Measurements from ENCODE around the gene CD44.

The CD44 gene

DNA sequence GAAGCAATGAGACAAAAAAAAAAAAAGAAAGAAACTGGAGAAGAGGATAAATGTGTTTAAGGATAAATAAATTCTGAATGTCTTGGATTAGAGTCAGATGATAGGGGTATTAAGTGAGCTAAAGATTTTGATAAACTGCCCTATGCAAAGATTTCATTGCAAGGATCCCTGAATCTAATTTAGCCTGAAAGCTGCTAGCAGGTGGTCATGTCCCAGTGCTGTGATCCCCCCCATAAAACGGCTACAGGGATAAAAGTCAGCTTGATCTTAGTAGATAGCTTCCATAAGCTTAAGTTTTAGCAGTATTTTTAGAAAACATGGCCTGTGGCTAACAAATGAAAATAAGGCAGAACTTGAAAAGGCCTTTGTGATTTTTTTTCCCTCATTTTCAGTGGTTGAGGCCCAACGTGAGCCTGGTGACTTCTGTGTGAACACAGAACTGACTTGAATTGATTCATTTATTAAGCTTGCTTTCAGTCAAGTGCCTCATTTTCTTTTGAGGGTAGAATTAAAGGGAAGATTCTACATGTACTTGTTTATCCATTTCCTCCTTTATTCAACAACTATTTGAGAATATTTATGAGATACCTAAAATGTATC, 44.5 kb downstream of the CD44 start:
- no peaks in the 10 kb centered on the region for H3K9me3 Mint-ChIP-seq
- no peak overlapping the region for H3K4me3 Mint-ChIP-seq
- peak overlapping the region; percentile 51 for H3K27ac Mint-ChIP-seq
- DNase-seq (ENCODE audit: low spot score in 2 of 2) (no peak), ATAC-seq (no peak)
- H3K4me1 Mint-ChIP-seq = peaks cover 61% of the 10 kb centered on the region
- peaks cover 99% of the 10 kb centered on the region for H3K36me3 Mint-ChIP-seq

DNA sequence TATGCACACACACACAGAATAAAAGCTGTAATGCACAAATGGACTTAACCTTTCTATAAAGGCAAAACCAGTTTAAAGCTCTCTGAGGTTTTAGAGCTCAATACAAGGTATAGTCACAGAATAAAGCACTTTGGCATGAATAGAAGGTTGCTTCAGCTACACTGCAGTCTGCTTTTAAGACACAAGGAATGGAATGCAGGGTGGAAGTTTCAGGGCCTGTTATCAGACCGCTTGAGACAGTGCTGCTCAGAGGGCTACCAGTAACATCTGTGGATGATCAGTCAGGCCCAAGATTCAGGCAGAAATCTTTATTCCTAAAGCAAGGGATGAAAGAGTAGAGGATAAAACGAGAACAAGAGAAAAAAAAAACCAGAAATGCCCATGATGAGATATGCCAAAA, 46.7 kb downstream of the CD44 start:
- Mint-ChIP-seq H3K27ac (peak overlapping the region; percentile 24), H3K4me1 (peaks cover 51% of the 10 kb centered on the region), H3K36me3 (peaks cover 99% of the 10 kb centered on the region), H3K9me3 (no peaks in the 10 kb centered on the region), H3K4me3 (no peak overlapping the region)
- no peak for ATAC-seq
- no peak for DNase-seq (ENCODE audit: low spot score in 2 of 2)

DNA sequence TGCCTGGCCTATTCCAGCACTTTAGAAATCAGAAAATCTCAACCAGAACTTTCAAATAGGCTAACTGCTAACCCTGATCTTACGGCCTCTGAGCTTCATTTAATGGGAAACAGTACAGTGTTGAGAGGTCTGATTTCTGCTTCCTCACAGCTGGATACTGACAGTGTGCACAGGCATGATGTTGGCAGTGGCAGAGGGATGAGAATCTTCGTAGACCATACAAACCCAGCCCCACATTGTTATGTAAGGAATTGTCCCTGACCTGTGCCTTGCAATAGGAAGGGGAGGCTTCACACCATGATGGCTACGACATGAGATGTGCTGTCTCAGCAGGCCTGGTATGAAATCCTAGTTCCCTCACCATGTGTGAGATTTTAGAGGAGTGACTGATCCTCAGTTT, 49.0 kb downstream of the CD44 start:
- Mint-ChIP-seq H3K27ac (peak overlapping the region; percentile 45), H3K36me3 (peaks cover 100% of the 10 kb centered on the region)
- ATAC-seq = no peak

DNA sequence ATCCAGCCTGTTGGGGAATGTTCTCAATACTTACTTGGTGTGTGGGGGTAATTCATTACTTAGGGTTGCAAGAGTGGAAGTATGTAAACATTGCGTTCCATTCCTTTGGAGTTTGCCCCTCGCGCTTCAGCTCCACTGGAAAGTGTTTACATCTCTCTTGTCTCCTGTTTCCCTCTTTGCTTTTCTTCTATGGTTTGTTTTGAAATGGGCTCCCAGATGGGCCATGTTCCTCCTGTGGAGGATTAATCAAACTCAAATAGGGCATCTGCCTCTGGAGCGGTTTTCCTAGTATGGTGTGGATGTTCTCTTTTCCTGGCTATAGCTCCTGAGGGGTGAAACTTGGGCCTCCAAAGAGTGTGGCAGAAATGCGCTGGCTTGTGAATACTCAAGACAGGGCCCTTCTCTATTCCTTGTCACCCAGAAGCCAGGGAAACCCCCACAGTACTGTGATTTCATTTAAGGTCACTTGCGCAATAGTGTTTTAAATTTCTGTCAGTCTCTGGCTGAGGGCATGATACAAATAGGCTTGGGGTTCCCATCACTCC, 51.9 kb downstream of the CD44 start:
- ATAC-seq = peak; percentile 57
- no peaks in the 10 kb centered on the region for H3K9me3 Mint-ChIP-seq
- peaks cover 42% of the 10 kb centered on the region for H3K4me1 Mint-ChIP-seq
- H3K27ac Mint-ChIP-seq = peak overlapping the region; percentile 76
- DNase-seq (ENCODE audit: low spot score in 2 of 2) = no peak
- H3K36me3 Mint-ChIP-seq = peaks cover 100% of the 10 kb centered on the region
- H3K4me3 Mint-ChIP-seq = no peak overlapping the region

More for the DNA sequence above, 49.0 kb downstream of the CD44 start:
- no peak for DNase-seq (ENCODE audit: low spot score in 2 of 2)
- Mint-ChIP-seq H3K4me1 (peaks cover 49% of the 10 kb centered on the region), H3K9me3 (no peaks in the 10 kb centered on the region), H3K4me3 (no peak overlapping the region)

DNA sequence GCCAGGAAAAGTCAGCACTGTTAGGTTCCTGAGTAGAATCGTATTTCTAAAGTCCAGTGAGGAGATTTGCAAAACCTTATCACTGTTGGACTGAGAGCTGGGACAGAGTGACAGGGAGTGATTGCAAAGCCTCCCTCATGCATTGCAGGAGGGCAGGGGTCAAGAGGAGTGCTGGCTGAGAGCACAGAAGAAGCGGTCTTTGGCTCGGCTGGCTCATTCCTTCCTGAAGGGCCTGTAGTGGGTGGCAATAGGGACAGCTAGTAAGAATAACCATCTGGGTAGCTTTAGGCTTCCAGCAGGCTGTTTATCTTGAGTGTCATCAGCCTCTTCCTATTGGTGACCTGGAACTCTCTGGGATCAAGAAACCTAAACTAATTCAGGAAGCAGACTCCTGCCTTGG, 53.4 kb downstream of the CD44 start:
- peak overlapping the region; percentile 71 for H3K27ac Mint-ChIP-seq
- no peak for ATAC-seq
- H3K36me3 Mint-ChIP-seq = peaks cover 100% of the 10 kb centered on the region
- peaks cover 43% of the 10 kb centered on the region for H3K4me1 Mint-ChIP-seq
- no peaks in the 10 kb centered on the region for H3K9me3 Mint-ChIP-seq
- no peak overlapping the region for H3K4me3 Mint-ChIP-seq
- DNase-seq (ENCODE audit: low spot score in 2 of 2) = no peak

DNA sequence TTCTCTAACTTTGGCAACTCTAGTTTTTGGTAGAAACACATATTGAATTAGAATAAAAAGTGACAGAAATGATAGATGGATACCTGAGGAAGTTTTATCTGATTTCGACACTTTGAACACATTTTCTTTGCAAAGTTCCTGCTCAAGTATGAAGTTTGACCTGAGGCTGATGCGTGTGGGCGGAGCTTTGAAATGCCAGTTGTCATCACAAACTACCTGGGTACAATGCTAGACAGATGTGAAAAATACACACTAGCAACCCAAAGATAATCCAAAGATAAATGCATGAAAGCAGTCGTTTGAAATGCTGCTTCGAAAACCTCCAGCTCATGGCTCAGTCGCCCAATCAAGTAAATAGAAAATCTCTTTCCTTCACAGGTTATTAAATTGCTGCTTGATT, 54.8 kb downstream of the CD44 start:
- peaks cover 49% of the 10 kb centered on the region for H3K4me1 Mint-ChIP-seq
- no peak for ATAC-seq
- H3K9me3 Mint-ChIP-seq = no peaks in the 10 kb centered on the region
- peak overlapping the region; percentile 71 for H3K27ac Mint-ChIP-seq
- DNase-seq (ENCODE audit: low spot score in 2 of 2) = no peak
- H3K36me3 Mint-ChIP-seq = peaks cover 100% of the 10 kb centered on the region
- no peak overlapping the region for H3K4me3 Mint-ChIP-seq

DNA sequence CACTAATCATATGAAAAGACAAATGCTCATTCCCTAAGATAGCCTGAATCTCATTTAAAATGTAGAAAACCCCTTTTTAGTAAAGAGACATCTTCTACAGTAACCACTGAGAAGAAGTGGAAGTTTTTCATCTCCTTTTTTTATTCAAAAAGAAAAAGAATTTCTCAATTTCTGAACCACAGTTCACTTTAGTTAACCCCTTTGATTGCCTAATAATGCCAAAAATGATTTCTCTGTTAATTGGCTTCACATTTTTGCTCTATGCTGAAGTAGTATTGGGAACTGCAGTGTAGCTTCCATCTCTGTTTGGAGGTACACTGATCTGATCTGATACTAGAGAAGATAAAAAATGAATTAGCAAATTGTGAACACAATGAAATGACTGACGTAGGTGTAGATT, 58.3 kb downstream of the CD44 start:
- DNase-seq (ENCODE audit: low spot score in 2 of 2) = no peak
- peaks cover 45% of the 10 kb centered on the region for H3K4me1 Mint-ChIP-seq
- H3K4me3 Mint-ChIP-seq = no peak overlapping the region
- ATAC-seq = no peak
- H3K27ac Mint-ChIP-seq = peak overlapping the region; percentile 78
- no peaks in the 10 kb centered on the region for H3K9me3 Mint-ChIP-seq
- peaks cover 100% of the 10 kb centered on the region for H3K36me3 Mint-ChIP-seq

DNA sequence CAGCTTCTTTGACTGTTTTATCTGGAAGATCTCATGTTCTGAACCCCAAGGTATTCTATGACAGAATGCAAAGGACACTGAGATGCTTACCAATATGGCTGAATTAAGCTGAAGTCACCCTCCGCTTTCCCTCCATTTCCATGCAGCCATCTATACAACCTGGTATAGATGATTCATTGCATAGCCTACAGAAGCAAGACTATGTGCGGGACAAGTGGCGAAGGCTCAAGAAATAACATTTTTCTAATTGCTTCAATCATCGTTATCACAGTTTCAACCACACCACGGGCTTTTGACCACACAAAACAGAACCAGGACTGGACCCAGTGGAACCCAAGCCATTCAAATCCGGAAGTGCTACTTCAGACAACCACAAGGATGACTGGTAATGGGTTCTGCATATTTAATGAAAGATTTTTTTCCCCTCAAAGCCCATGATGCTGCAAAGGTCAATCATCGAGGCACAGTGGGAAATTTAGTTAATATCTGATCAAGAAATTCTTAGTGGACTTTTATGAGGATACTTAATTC, 61.9 kb downstream of the CD44 start:
- DNase-seq (ENCODE audit: low spot score in 2 of 2) = no peak
- H3K36me3 Mint-ChIP-seq = peaks cover 100% of the 10 kb centered on the region
- H3K27ac Mint-ChIP-seq = peak overlapping the region; percentile 72
- H3K4me3 Mint-ChIP-seq = no peak overlapping the region
- H3K4me1 Mint-ChIP-seq = peaks cover 42% of the 10 kb centered on the region
- no peak for ATAC-seq
- no peaks in the 10 kb centered on the region for H3K9me3 Mint-ChIP-seq

DNA sequence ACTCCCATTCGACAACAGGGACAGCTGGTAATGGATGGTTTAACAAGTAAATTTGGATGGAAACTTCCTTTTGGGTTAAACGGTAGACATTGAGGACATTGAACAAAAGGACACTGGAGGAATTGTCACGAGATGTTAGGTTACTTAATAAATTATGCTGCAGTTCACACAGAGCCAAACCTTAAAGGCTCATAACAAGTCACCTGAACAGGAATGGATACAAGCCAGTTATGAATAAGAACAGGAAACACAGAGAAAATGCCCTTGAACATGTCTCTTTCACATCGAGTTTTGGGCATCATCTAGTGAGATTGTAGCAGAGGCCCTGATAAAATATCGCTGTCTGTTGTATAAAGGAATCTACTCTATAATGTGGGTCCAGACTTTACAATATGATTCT, 65.6 kb downstream of the CD44 start:
- Mint-ChIP-seq H3K27ac (peak overlapping the region; percentile 74), H3K36me3 (peaks cover 100% of the 10 kb centered on the region), H3K4me3 (no peak overlapping the region), H3K4me1 (peaks cover 30% of the 10 kb centered on the region), H3K9me3 (no peaks in the 10 kb centered on the region)
- no peak for DNase-seq (ENCODE audit: low spot score in 2 of 2)
- no peak for ATAC-seq

DNA sequence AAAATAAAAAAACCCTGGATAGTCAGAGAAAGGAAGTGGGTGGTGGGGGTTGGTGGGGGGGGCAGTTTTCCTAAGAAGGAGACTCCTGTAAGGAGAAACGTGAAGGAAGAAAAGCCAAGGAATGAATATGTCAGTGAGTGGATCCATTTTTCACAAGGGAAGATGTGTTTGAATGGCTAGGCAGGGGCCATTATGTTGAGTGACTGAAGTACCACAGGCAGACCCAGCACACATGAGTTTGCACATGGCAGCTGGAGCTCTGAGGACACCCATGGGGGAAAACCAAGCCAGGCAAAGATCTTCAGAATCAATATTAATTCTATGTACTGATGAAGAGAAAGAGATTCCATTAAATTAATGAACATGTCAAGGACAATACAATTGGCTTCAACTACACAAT, 67.6 kb downstream of the CD44 start:
- Mint-ChIP-seq H3K27ac (peak overlapping the region; percentile 23), H3K4me1 (peaks cover 16% of the 10 kb centered on the region), H3K36me3 (peaks cover 100% of the 10 kb centered on the region), H3K4me3 (no peak overlapping the region), H3K9me3 (no peaks in the 10 kb centered on the region)
- ATAC-seq (no peak), DNase-seq (ENCODE audit: low spot score in 2 of 2) (no peak)

DNA sequence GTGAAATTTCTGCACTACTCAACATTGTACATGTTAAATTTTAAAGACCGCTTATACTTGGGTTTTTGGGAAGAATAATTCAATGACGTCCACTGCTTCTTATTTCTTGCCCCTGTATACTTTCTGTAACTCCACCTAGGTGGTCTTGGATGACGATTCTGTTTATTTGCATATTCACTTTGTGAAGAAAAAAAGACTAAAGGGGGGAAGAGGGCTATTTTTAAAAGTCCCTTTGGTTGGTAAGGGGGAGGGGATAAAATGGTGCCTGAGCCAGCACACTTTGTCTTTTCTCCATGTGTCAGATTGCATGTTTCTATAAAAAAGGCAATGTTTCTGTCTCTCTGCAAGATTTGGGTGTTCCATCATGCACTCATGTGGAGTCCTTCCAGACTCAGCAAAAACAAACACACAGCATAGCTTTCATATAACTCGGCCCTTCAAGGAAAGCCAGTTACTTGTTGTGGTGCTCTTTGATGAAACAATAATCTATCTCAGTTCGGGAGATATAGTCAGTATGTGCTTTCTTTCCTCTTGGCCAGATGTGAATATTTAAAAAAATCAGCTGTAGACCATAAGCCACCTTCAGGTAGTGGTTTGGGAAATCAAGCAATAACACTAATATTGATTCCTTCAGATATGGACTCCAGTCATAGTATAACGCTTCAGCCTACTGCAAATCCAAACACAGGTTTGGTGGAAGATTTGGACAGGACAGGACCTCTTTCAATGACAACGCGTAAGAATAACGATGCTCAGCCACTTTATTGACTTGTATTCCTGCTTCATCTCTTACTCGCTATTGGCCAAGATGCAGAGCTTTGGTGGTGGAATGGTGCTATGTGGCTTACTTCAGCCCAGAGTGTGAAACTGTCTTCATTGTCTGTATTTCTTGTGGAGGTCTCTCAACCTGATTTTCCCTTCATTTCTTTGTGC, 68.8 kb downstream of the CD44 start:
- no peak overlapping the region for H3K4me3 Mint-ChIP-seq
- no peaks in the 10 kb centered on the region for H3K9me3 Mint-ChIP-seq
- no peak for DNase-seq (ENCODE audit: low spot score in 2 of 2)
- H3K36me3 Mint-ChIP-seq = peaks cover 100% of the 10 kb centered on the region
- no peak for ATAC-seq
- peak overlapping the region; percentile 23 for H3K27ac Mint-ChIP-seq
- peaks cover 7% of the 10 kb centered on the region for H3K4me1 Mint-ChIP-seq

DNA sequence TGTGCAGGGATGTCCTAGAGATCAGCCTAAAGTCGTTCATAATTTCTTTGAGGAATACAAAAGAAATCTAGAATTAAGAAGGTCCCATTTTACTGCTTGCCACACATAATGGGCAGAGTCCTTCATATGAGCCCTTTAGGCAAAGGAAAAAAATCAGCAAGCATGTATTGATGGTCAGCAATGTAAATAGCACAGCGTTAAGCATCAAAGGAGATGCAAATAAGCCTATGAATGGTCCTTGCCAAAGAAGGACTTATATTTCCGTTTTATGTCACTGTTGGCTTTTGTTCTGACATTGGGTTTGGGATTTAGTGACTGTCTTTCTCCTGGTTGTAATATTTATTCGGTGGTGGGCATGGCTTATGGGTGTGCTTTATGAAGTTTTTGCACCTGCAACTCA, 69.8 kb downstream of the CD44 start:
- ATAC-seq (no peak), DNase-seq (ENCODE audit: low spot score in 2 of 2) (no peak)
- peaks cover 13% of the 10 kb centered on the region for H3K4me1 Mint-ChIP-seq
- H3K36me3 Mint-ChIP-seq = peaks cover 100% of the 10 kb centered on the region
- no peak overlapping the region for H3K27ac Mint-ChIP-seq
- H3K4me3 Mint-ChIP-seq = no peak overlapping the region
- H3K9me3 Mint-ChIP-seq = no peaks in the 10 kb centered on the region

DNA sequence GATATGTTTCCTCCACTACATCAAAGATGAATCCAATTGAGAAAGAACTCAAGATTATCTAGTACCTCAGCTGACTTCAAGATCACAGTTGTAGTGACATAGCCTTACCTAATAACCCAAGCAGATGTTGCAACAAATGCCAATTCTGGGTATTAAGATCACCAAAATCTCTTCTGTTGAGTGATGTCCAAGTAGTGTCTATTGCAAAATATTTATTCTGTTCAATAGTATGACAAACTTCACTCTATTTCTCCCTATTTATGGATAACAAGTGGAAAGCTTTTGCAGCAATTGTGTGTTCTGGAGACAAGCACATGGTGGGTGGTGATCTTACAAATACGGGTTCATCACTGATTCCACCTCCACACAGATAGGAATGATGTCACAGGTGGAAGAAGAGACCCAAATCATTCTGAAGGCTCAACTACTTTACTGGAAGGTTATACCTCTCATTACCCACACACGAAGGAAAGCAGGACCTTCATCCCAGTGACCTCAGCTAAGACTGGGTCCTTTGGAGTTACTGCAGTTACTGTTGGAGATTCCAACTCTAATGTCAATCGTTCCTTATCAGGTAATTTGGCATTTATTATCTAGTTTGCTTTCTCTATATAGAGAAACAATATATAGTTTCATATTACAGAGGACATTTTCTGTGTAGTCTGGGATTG, 72.0 kb downstream of the CD44 start:
- ATAC-seq (no peak), DNase-seq (ENCODE audit: low spot score in 2 of 2) (no peak)
- no peaks in the 10 kb centered on the region for H3K9me3 Mint-ChIP-seq
- peaks cover 100% of the 10 kb centered on the region for H3K36me3 Mint-ChIP-seq
- H3K27ac Mint-ChIP-seq = no peak overlapping the region
- H3K4me3 Mint-ChIP-seq = no peak overlapping the region
- H3K4me1 Mint-ChIP-seq = peaks cover 27% of the 10 kb centered on the region

DNA sequence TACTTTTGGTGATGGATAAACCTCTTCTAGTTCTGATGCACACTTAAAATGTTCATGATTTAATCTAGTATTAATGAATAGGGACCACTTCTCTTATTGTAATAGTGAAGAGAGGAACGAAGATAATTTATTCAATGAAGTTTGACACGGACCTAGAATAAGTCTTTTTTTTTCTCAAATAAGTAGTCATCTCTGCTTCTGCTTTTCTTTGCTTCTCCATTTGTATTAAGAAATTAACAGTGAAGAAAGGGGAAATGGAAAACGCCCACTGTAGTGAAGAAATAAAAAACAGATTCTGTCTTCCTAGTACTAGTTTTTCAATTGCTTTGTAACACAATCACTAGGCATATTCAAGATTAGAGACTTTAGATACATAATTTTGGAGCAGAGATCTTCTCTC, 73.0 kb downstream of the CD44 start:
- Mint-ChIP-seq H3K4me3 (no peak overlapping the region), H3K27ac (no peak overlapping the region), H3K36me3 (peaks cover 100% of the 10 kb centered on the region), H3K4me1 (peaks cover 36% of the 10 kb centered on the region), H3K9me3 (no peaks in the 10 kb centered on the region)
- no peak for ATAC-seq
- no peak for DNase-seq (ENCODE audit: low spot score in 2 of 2)

DNA sequence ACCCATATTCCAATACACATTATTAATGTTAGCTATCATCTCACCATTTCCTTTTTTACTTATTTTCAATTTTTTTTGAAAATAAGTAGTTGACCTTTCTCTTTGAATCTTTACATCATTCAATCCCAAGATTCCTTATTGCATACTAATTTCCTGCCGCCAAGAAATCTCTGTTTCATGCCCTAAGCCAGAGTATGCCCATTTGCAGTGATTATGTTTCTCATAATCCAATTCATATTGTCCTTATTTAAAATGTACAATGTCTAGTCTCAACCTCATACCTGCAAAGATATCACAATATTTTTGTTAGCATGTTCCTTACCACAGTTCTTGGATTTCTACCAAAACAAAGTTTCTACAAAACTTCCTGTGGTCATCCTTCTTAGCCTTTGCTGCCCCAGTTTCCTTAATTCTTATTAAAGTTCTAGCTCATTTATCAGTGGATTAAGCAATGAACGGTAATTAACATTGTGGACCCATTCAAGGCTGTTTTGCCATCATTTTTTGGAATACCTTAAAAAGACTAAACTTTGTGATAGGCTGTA, 75.3 kb downstream of the CD44 start:
- Mint-ChIP-seq H3K4me3 (no peak overlapping the region), H3K9me3 (no peaks in the 10 kb centered on the region), H3K36me3 (peaks cover 100% of the 10 kb centered on the region), H3K4me1 (peaks cover 42% of the 10 kb centered on the region), H3K27ac (peak overlapping the region; percentile 77)
- DNase-seq (ENCODE audit: low spot score in 2 of 2) (no peak), ATAC-seq (no peak)

All from stimulated activated effector memory CD8-positive, alpha-beta T cell treated with anti-CD3 and anti-CD28 coated beads, Interleukin-12 subunit alpha, Interleukin-12 subunit beta, amount 100 ng/mL, for 72 hours (primary cell).